Vagina (tissue), 2 donors: ENCODE results near the gene UHRF1.

Experiments used
- CTCF ChIP-seq, 3 experiments: fragments of 450-650 bp in 2 of 3; fragments of 200-600 bp in 1 of 3; sonication (generic) in 1 of 3; IDR thresholded peaks; one replicate each; pipeline ENCODE4 v1.5.1; 2017 to 2019; ENCODE audit warnings: antibody characterized with exemption in 3 of 3, mild to moderate bottlenecking in 2 of 3, moderate library complexity in 2 of 3
- POLR2A ChIP-seq, 2 donors: fragments of 450-650 bp; IDR thresholded peaks; one replicate each; pipeline ENCODE4 v1.6.1; 2017; ENCODE audit warnings: antibody characterized with exemption in 2 of 2, mild to moderate bottlenecking in 2 of 2, moderate library complexity in 2 of 2
- POLR2AphosphoS5 ChIP-seq, 2 donors: sonication (generic); formaldehyde crosslinking; IDR thresholded peaks; one replicate each; pipeline ENCODE4 v1.9.0; 2017; ENCODE audit warnings: antibody characterized with exemption in 2 of 2, mild to moderate bottlenecking in 2 of 2, low read depth in 1 of 2; ENCODE audit not compliant: insufficient read depth in 1 of 2

DNA sequence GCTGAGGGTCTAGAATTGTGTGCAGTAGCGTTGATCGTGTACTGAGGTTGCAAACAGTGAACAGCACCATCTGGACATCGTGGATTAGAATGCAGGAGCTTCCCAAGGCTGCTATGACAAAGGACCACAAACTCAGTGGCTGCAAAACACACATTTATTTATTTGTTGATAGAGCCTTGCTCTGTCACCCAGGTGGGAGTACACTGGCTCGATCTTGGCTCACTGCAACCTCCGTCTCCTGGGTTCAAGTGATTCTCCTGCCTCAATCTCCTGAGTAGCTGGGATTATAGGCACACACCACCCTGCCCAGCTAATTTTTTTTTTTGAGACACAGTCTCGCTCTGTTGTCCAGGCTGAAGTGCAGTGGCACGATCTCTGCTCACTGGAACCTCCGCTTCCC is 2.3 kb upstream of the UHRF1 start:
- TF ChIP-seq CTCF (IDR thresholded peaks at IDR 0.05) = no peak
- TF ChIP-seq POLR2AphosphoS5 (IDR thresholded peaks at IDR 0.05; ENCODE audit: insufficient read depth in 1 of 2, low read depth in 1 of 2) = no peak
- no peak for TF ChIP-seq POLR2A (IDR thresholded peaks at IDR 0.05)
